ENCODE results near the gene GNA12.
A peak's percentile ranks its signal among the peaks of the same experiment; 100 is the strongest.

Gene GNA12

DNA sequence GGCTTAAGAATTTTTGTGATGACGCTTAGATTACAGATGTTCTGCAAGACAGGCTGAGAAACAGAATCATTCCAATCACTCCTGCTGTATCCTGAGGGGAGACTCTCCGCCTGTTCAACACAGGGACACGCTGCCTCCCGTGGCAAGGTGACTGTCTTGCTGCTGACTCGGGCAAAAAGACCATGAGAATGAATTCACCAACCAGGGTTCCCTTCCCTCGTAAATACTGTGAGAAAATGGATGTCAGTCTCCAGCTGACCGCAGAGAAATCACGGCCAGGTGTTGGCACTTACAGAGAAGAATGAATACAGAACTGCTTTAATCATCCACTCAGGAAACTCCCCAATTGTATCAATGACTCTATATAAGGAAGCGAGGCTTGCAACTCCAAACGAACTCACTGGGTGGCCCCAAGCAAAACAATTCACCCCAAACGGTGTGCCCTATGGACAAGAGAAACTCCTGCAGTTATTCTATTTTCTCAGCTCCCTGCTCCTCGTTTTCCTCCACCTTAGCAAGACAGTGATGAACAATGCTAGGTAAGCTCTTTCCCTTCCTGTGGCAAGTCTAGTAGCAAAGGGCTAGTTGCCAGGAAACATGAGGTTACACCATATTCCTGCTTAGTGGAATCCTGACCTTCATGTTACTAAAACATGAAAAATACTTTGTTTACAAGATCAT, 22.8 kb downstream of the GNA12 start:
- Histone ChIP-seq H3K9me3 (replicated peaks; ENCODE audit: low read length) (no peaks in the 10 kb centered on the region), H3K9ac (ENCODE audit: low read depth, low read length) (peak overlapping the region; percentile 52), H3K36me3 (ENCODE audit: insufficient read depth, low read length) (no peaks in the 10 kb centered on the region), H3K27me3 (ENCODE audit: control insufficient read depth, insufficient read depth, low read length) (no peaks in the 10 kb centered on the region), H3K4me3 (ENCODE audit: low read length) (no peak overlapping the region), H3K4me1 (ENCODE audit: control insufficient read depth, insufficient read depth, low read length) (peaks cover 64% of the 10 kb centered on the region), H3K4me2 (ENCODE audit: low read length) (peak overlapping the region; percentile 26)

DNA sequence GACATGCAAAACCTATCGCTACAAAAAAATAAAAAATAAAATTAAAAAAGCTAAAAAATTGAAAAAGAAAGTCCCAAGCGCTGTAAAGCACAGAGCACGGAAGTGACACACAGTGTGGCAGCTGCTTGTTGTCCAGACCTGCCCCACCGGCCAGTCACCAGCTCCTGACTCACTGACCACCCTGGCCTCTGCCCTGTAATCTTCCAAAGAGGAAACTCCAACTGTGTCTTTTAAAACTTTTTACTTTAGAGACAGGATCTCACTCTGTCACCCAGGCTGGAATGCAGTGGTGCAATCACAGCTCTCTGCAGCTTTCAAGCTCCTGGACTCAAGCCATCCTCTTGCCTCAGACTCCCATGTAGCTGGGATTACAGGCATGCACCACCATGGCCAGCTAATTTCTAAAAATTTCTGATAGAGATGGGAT, 23.6 kb downstream of the GNA12 start:
- H3K9me3 ChIP-seq (replicated peaks; ENCODE audit: low read length) = no peaks in the 10 kb centered on the region
- H3K4me2 ChIP-seq (ENCODE audit: low read length) = peak overlapping the region; percentile 26
- no peaks in the 10 kb centered on the region for H3K27me3 ChIP-seq (ENCODE audit: control insufficient read depth, insufficient read depth, low read length)
- no peak overlapping the region for H3K4me3 ChIP-seq (ENCODE audit: low read length)
- H3K4me1 ChIP-seq (ENCODE audit: control insufficient read depth, insufficient read depth, low read length) = peaks cover 64% of the 10 kb centered on the region
- no peaks in the 10 kb centered on the region for H3K36me3 ChIP-seq (ENCODE audit: insufficient read depth, low read length)
- H3K9ac ChIP-seq (ENCODE audit: low read depth, low read length) = peak overlapping the region; percentile 58

DNA sequence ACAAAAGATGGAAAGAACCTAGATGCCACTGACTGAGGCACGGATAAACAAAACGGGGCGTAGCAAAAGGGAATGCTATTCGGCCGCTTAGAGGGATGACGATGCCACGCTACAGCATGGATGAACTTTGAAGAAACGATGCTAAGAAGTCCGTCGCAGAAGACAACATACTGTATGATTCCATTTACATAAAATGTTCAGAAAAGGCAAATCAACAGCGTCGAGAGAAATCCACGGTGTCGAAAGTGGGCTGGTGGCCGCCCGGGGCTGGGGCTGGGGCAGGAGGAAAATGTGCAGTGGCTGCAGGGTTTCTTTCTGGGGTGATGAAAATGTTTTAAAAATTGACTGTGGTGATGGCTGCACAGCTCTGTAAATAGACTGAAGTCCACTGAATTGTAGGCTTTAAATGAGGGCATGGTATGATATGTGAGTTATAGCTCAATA, 24.1 kb downstream of the GNA12 start:
- Histone ChIP-seq H3K9me3 (replicated peaks; ENCODE audit: low read length) (no peaks in the 10 kb centered on the region), H3K4me1 (ENCODE audit: control insufficient read depth, insufficient read depth, low read length) (peaks cover 64% of the 10 kb centered on the region), H3K4me2 (ENCODE audit: low read length) (no peak overlapping the region), H3K27me3 (ENCODE audit: control insufficient read depth, insufficient read depth, low read length) (no peaks in the 10 kb centered on the region), H3K9ac (ENCODE audit: low read depth, low read length) (peak overlapping the region; percentile 58), H3K36me3 (ENCODE audit: insufficient read depth, low read length) (no peaks in the 10 kb centered on the region), H3K4me3 (ENCODE audit: low read length) (no peak overlapping the region)

DNA sequence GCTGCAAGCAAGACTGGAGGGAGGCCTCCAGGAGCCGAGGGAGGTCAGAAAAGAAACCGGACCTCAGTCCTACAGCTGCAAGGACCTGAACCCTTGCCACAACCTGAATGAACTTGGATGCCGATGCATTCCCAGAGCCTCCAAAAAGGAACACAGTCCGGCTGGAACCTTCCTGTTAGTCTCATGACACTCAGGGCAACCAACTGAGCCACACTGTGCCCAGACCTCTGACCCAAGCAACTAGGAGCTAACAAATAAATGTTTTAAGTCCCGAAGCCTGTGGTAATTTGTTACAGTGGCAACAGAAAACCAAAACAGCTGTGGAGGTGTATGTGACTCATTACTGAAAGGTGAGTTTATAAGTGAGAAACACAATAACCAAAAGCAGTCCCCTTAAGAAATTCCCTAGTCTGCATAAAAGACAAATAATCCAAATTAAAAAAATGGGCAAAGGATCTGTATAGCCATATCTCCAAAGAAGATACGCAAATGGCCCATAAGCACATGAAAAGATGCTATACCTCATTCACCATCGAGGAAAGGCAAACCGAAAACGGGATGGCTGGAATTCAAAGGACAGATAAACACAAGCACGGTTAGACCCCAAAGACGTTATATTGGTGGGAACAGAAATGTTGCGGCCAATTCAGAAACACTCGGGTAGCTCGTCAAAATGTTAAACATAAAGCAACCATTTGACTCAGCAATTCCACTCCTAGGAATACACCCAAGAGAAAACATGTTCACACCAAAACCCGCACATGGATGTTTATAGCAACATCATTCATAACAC, 24.8 kb downstream of the GNA12 start:
- Histone ChIP-seq H3K9me3 (replicated peaks; ENCODE audit: low read length) (no peaks in the 10 kb centered on the region), H3K4me1 (ENCODE audit: control insufficient read depth, insufficient read depth, low read length) (peaks cover 58% of the 10 kb centered on the region), H3K4me2 (ENCODE audit: low read length) (no peak overlapping the region), H3K36me3 (ENCODE audit: insufficient read depth, low read length) (no peaks in the 10 kb centered on the region), H3K9ac (ENCODE audit: low read depth, low read length) (no peak overlapping the region), H3K27me3 (ENCODE audit: control insufficient read depth, insufficient read depth, low read length) (no peaks in the 10 kb centered on the region), H3K4me3 (ENCODE audit: low read length) (no peak overlapping the region)

DNA sequence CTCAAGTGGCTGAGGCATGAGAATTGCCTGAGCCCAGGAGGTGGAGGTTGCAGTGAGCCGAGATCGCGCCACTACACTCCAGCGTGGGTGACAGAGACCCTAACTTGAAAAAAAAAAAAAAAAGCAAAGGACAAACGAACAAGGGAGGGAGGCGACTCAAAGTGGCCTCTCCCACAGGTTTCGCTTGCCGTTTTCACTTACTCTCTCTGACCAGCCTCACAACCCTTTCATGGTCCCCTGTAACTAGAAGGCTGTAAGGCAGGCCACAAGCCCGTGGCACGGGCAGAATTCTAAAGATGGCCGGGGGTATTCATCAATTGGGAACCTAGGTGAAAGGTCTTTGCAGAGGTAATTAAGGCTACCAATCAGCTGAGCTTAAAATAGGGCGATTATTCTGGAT, 25.5 kb downstream of the GNA12 start:
- no peak overlapping the region for H3K4me3 ChIP-seq (ENCODE audit: low read length)
- H3K4me1 ChIP-seq (ENCODE audit: control insufficient read depth, insufficient read depth, low read length) = peaks cover 51% of the 10 kb centered on the region
- no peak overlapping the region for H3K4me2 ChIP-seq (ENCODE audit: low read length)
- H3K27me3 ChIP-seq (ENCODE audit: control insufficient read depth, insufficient read depth, low read length) = no peaks in the 10 kb centered on the region
- no peaks in the 10 kb centered on the region for H3K9me3 ChIP-seq (replicated peaks; ENCODE audit: low read length)
- H3K36me3 ChIP-seq (ENCODE audit: insufficient read depth, low read length) = no peaks in the 10 kb centered on the region
- no peak overlapping the region for H3K9ac ChIP-seq (ENCODE audit: low read depth, low read length)

DNA sequence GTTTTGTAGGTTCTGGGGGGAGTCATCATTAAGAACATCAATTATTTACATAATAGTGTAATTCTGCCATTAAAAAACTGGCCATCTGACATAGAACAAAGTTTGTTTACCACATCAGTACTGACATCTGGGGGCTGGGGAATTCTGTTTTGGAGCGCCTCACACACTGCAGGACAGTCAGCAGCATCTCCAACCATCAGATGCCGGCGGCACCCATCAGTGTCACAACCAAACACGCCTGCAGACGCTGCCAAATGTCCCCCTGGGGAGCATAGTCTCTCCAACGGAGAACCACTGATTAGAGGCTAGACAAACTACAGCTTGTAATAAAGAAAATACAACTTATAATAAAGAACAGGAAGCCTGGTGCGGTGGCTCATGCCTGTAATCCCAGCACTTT, 26.0 kb downstream of the GNA12 start:
- H3K36me3 ChIP-seq (ENCODE audit: insufficient read depth, low read length) = no peaks in the 10 kb centered on the region
- no peak overlapping the region for H3K4me2 ChIP-seq (ENCODE audit: low read length)
- no peaks in the 10 kb centered on the region for H3K27me3 ChIP-seq (ENCODE audit: control insufficient read depth, insufficient read depth, low read length)
- H3K4me3 ChIP-seq (ENCODE audit: low read length) = no peak overlapping the region
- no peak overlapping the region for H3K9ac ChIP-seq (ENCODE audit: low read depth, low read length)
- peaks cover 47% of the 10 kb centered on the region for H3K4me1 ChIP-seq (ENCODE audit: control insufficient read depth, insufficient read depth, low read length)
- H3K9me3 ChIP-seq (replicated peaks; ENCODE audit: low read length) = no peaks in the 10 kb centered on the region

DNA sequence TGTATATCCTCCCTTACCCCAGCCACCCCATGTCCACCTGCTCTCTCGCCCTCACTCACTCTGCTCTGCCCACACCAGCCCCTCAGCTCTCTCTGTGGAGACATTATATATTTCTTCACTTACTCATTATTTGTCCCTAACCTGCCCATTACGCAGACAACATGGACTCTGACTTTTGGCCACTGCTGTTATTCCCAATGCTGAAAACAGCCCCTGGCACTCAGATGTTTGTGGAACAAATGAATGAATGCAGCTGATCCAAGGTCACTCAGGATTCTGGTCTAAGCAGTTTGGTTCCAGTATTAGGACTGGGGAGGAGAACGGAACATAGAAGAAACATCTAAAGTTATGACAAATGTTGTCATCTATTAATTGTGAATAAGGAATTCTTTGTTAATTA, 26.7 kb downstream of the GNA12 start:
- Histone ChIP-seq H3K4me1 (ENCODE audit: control insufficient read depth, insufficient read depth, low read length) (peaks cover 43% of the 10 kb centered on the region), H3K36me3 (ENCODE audit: insufficient read depth, low read length) (no peaks in the 10 kb centered on the region), H3K4me2 (ENCODE audit: low read length) (no peak overlapping the region), H3K9me3 (replicated peaks; ENCODE audit: low read length) (no peaks in the 10 kb centered on the region), H3K9ac (ENCODE audit: low read depth, low read length) (no peak overlapping the region), H3K27me3 (ENCODE audit: control insufficient read depth, insufficient read depth, low read length) (no peaks in the 10 kb centered on the region), H3K4me3 (ENCODE audit: low read length) (no peak overlapping the region)

DNA sequence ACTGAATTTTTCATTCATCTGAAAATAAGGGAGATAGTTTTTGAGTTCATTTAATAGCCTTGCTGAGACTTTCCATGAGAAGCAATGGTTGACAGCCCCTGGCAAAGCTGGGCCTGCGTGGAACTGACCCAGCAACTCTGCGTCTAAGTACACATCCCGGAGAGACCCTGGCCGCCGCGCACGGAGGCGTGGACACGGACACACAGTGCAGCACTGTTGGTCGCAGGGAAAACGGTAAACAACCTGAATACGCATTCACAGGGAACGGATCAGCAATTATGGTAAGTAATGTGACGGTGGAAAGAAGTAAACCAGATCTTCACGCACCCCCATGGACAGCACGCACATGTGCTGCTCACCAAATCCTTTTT, 28.2 kb downstream of the GNA12 start:
- no peaks in the 10 kb centered on the region for H3K27me3 ChIP-seq (ENCODE audit: control insufficient read depth, insufficient read depth, low read length)

DNA sequence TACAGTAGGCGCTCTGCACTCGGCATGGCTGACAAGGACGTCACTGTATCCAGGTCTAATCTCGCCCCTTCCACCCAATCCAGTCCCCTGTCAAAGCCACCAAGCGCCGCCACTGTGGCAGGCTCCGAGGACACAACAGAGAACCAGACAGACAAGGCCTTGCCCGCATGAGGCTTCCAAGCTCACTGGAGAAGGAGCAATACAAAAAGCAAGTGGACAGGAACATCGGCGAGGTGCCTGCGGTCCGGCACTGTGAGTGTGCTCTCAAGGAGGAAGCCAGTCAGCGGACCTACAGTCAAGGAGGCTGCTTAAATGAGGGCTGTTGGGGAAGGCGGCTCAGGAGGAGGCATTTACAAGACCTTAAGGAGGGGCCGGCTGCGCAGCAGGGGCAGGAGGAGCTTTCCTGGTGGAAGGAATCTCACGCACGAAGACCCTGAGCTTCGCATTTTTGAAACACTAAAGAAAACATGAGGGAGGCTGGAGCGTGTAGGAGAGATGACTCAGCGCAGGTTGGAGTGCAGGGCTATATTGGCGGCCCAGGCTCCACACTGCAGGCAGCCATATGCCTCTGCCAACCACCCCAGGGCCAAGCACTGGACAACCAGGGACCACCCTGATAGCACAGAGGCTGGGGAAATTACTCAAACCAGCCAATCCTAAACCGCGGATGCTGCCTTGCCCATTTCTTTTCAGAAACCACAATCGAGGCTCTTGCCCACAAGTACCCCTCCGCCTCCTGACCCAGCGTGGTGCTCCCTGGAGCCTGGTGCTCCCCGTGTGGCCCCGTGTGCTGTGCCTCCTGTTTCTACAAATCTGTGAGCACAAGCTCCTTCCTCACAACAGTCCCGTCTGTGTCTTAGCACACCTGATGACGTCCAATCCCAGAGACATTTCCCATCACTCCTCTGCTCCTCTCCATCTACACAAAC, 28.9 kb downstream of the GNA12 start:
- Histone ChIP-seq H3K4me2 (ENCODE audit: low read length) (no peak overlapping the region), H3K36me3 (ENCODE audit: insufficient read depth, low read length) (no peaks in the 10 kb centered on the region), H3K4me3 (ENCODE audit: low read length) (no peak overlapping the region), H3K4me1 (ENCODE audit: control insufficient read depth, insufficient read depth, low read length) (peaks cover 46% of the 10 kb centered on the region), H3K9ac (ENCODE audit: low read depth, low read length) (no peak overlapping the region), H3K27me3 (ENCODE audit: control insufficient read depth, insufficient read depth, low read length) (no peaks in the 10 kb centered on the region), H3K9me3 (replicated peaks; ENCODE audit: low read length) (no peaks in the 10 kb centered on the region)

More for the DNA sequence above, 28.2 kb downstream of the GNA12 start:
- H3K4me1 ChIP-seq (ENCODE audit: control insufficient read depth, insufficient read depth, low read length) = peaks cover 43% of the 10 kb centered on the region
- no peaks in the 10 kb centered on the region for H3K36me3 ChIP-seq (ENCODE audit: insufficient read depth, low read length)
- no peak overlapping the region for H3K9ac ChIP-seq (ENCODE audit: low read depth, low read length)
- no peaks in the 10 kb centered on the region for H3K9me3 ChIP-seq (replicated peaks; ENCODE audit: low read length)
- H3K4me2 ChIP-seq (ENCODE audit: low read length) = no peak overlapping the region
- no peak overlapping the region for H3K4me3 ChIP-seq (ENCODE audit: low read length)

DNA sequence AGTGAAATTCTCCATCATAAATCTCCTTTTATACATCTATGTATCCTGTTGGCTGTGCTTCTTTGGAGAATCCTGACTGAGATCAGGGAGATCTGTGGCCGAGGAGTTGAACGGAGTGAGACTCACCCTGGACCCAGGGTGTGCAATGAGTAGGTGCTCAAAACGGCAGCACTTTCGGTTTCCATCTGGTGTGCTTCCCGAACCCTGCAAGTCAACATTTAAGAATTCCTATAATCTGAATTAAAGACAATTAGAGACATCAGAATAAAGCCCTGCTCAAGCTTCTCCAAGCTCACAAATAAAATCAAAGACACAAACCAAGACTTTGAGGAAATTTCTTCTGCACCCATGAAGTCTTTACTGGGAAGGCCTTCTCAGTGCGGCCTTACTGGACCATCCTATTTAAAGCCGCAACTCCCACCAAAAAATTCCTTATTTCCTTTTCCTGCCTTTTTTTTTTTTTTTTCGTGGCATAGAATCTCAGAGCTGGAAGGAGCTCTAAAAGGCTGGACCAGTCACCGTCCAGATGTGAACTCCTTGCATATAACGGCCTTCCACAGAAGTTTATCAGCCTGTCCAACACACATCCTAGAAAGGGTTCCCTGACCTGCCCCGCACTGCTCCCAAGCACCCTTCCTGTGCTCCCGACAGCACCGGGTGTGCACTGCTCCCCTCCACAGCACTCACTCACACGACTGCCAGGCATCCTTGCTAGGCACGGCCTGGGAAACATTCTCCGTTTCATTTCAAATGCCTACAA, 29.7 kb downstream of the GNA12 start:
- no peaks in the 10 kb centered on the region for H3K9me3 ChIP-seq (replicated peaks; ENCODE audit: low read length)
- no peak overlapping the region for H3K9ac ChIP-seq (ENCODE audit: low read depth, low read length)
- H3K27me3 ChIP-seq (ENCODE audit: control insufficient read depth, insufficient read depth, low read length) = no peaks in the 10 kb centered on the region
- no peak overlapping the region for H3K4me2 ChIP-seq (ENCODE audit: low read length)
- peaks cover 41% of the 10 kb centered on the region for H3K4me1 ChIP-seq (ENCODE audit: control insufficient read depth, insufficient read depth, low read length)
- no peak overlapping the region for H3K4me3 ChIP-seq (ENCODE audit: low read length)
- no peaks in the 10 kb centered on the region for H3K36me3 ChIP-seq (ENCODE audit: insufficient read depth, low read length)
